GM12878 (cell line): Measurements from ENCODE around the gene ADAMTS13. TPM values are rescaled to one million over a fixed set of nuclear protein-coding genes. Genes with fewer than 3 reads are reported as not detected.

Source experiments
- ATAC-seq: fragments of 200-7000 bp; cut with Tn5 transposase; 3 replicates; pipeline ENCODE4 v1.9.1; 2020; ENCODE audit warnings: mild to moderate bottlenecking, moderate library complexity
- BruUV-seq: library from RNA; stranded (reverse); fragments of 400-500 nt; replicated peaks from 2 replicates; lab custom pipeline; 2021; lab: Mats Ljungman, UMichigan
- CTCF ChIA-PET: fragments of 300-600 bp; sonication (Branson Sonifier 250); formaldehyde crosslinking; extraction: SDS; loops from one replicate; lab custom pipeline; 2021; ENCODE audit warnings: inconsistent platforms; lab: Yijun Ruan, JAX
- POLR2A ChIA-PET: fragments of 350-600 bp; formaldehyde crosslinking; extraction: SDS; loops from one replicate; lab custom pipeline; 2021; ENCODE audit warnings: inconsistent platforms; lab: Charles Lee
- RAD21 ChIA-PET: fragments of 300-600 bp; sonication (Branson Sonifier 250); formaldehyde crosslinking; loops from one replicate; lab custom pipeline; 2023; ENCODE audit warnings: antibody characterized with exemption; ENCODE audit not compliant: unreplicated experiment; lab: Charles Lee
- SMC1A ChIA-PET: fragments of 300-600 bp; sonication (Branson Sonifier 250); formaldehyde crosslinking; loops from one replicate; lab custom pipeline; 2023; ENCODE audit not compliant: unreplicated experiment, uncharacterized antibody; lab: Charles Lee
- DNase-seq: peaks from one replicate; pipeline ENCODE4 v3.0.0-alpha.2; 2011; ENCODE audit warnings: low read depth, low spot score
- FAIRE-seq: peaks from 3 replicates; lab custom pipeline; 2011; peaks lifted over from hg19 to GRCh38; lab: Jason Lieb, UNC
- H2AFZ ChIP-seq: 2 replicates; pipeline ENCODE4 v1.6.0; 2011; ENCODE audit warnings: low read depth, low read length, control low read depth; ENCODE audit not compliant: control insufficient read depth
- H3K27ac ChIP-seq: 2 replicates; pipeline ENCODE4 v1.5.1; 2011; ENCODE audit warnings: control low read depth; ENCODE audit not compliant: control insufficient read depth, insufficient read depth
- H3K27me3 ChIP-seq, 2 experiments: replicated peaks in 1 of 2; 2 replicates each; pipeline versions ENCODE4 v1.6.0 to v1.6.1; 2011; ENCODE audit warnings: low read length in 1 of 2; ENCODE audit not compliant: control insufficient read depth in 2 of 2, insufficient read depth in 2 of 2
- H3K36me3 ChIP-seq, 2 experiments: 2 replicates each; pipeline ENCODE4 v1.5.1; 2011; ENCODE audit warnings: low read length in 1 of 2; ENCODE audit not compliant: control insufficient read depth in 2 of 2, insufficient read depth in 2 of 2
- H3K4me1 ChIP-seq: 2 replicates; pipeline ENCODE4 v1.6.1; 2011; ENCODE audit warnings: mild to moderate bottlenecking, low read length, moderate library complexity, mixed read lengths; ENCODE audit not compliant: control insufficient read depth, insufficient read depth
- H3K4me2 ChIP-seq: 2 replicates; pipeline ENCODE4 v1.6.0; 2011; ENCODE audit warnings: control low read depth; ENCODE audit not compliant: control insufficient read depth, insufficient read depth
- H3K4me3 ChIP-seq: fragments of 200-600 bp; sonication (generic); 2 replicates; pipeline ENCODE4 v1.5.1; 2016
- H3K79me2 ChIP-seq: 2 replicates; pipeline ENCODE4 v1.6.0; 2011; ENCODE audit warnings: low read length; ENCODE audit not compliant: control insufficient read depth, insufficient read depth
- H3K9ac ChIP-seq: 2 replicates; pipeline ENCODE4 v1.8.0; 2011; ENCODE audit warnings: low read length, control low read depth, mixed read lengths; ENCODE audit not compliant: control insufficient read depth, insufficient read depth
- H3K9me3 ChIP-seq: replicated peaks from 3 replicates; pipeline ENCODE4 v1.5.1; 2011; ENCODE audit warnings: mild to moderate bottlenecking, low read length; ENCODE audit not compliant: control insufficient read depth, insufficient read depth
- H4K20me1 ChIP-seq: 2 replicates; pipeline ENCODE4 v1.6.0; 2011; ENCODE audit not compliant: control insufficient read depth, insufficient read depth
- ASH2L ChIP-seq: fragments of 300-600, 200-600 bp; sonication (generic); IDR thresholded peaks from 2 replicates; pipeline ENCODE4 v1.6.1; 2017; ENCODE audit warnings: low read depth, mild to moderate bottlenecking, borderline replicate concordance
- BHLHE40 ChIP-seq, 2 experiments: fragments of 450-650 bp in 1 of 2; IDR thresholded peaks; 2 replicates each; pipeline ENCODE4 v1.6.1; 2011 to 2017; ENCODE audit warnings: low read depth in 2 of 2, borderline replicate concordance in 1 of 2, improper control_type of control experiment in 1 of 2, low read length in 1 of 2, mild to moderate bottlenecking in 1 of 2
- CREM ChIP-seq: IDR thresholded peaks from 2 replicates; pipeline ENCODE4 v1.6.1; 2014; ENCODE audit warnings: antibody characterized with exemption, low read depth
- CTCF ChIP-seq, 3 experiments: IDR thresholded peaks in 2 of 3; conservative IDR thresholded peaks in 1 of 3; 2 replicates each; pipeline ENCODE4 v1.5.1; 2011; ENCODE audit warnings: low read depth in 3 of 3, low read length in 3 of 3, mild to moderate bottlenecking in 3 of 3, control low read depth in 2 of 3, moderate library complexity in 2 of 3, inconsistent platforms in 1 of 3, mixed read lengths in 1 of 3; ENCODE audit not compliant: control insufficient read depth in 2 of 3, insufficient read depth in 1 of 3; ENCODE audit errors: extremely low read depth in 1 of 3
- EED ChIP-seq: sonication (generic); IDR thresholded peaks from 2 replicates; pipeline ENCODE4 v1.6.1; 2016; ENCODE audit warnings: antibody characterized with exemption, low read depth
- MXI1 ChIP-seq: fragments of 150-350 bp; IDR thresholded peaks from 2 replicates; pipeline ENCODE4 v1.6.1; 2011; ENCODE audit warnings: low read depth, mild to moderate bottlenecking, inconsistent platforms, low read length, improper control_type of control experiment
- RAD21 ChIP-seq: IDR thresholded peaks from 2 replicates; pipeline ENCODE4 v1.6.1; 2011; ENCODE audit warnings: mild to moderate bottlenecking, low read depth, low read length, moderate library complexity; ENCODE audit not compliant: insufficient read depth
- RB1 ChIP-seq: fragments of 450-650 bp; formaldehyde crosslinking; IDR thresholded peaks from 2 replicates; pipeline ENCODE4 v1.6.1; 2017; ENCODE audit warnings: mild to moderate bottlenecking, borderline replicate concordance
- SMAD5 ChIP-seq: IDR thresholded peaks from 2 replicates; pipeline ENCODE4 v1.6.1; 2016; ENCODE audit warnings: antibody characterized with exemption, low read depth
- SMARCA5 ChIP-seq: fragments of 450-650 bp; IDR thresholded peaks from 2 replicates; pipeline ENCODE4 v1.6.1; 2017; ENCODE audit warnings: mild to moderate bottlenecking
- SMC3 ChIP-seq: IDR thresholded peaks from 2 replicates; pipeline ENCODE4 v1.6.1; 2011; ENCODE audit warnings: low read length, improper control_type of control experiment, borderline replicate concordance
- STAT1 ChIP-seq: fragments of 450-650 bp; conservative IDR thresholded peaks from 2 replicates; pipeline ENCODE4 v1.6.1; 2014; ENCODE audit warnings: antibody characterized with exemption, mild to moderate bottlenecking
- ZBTB11 ChIP-seq: fragments of 450-650 bp; formaldehyde crosslinking; IDR thresholded peaks from 2 replicates; pipeline ENCODE4 v1.5.0; 2022; ENCODE audit warnings: mild to moderate bottlenecking, missing genetic modification characterization
- ZNF24 ChIP-seq: fragments of 450-650 bp; IDR thresholded peaks from 2 replicates; pipeline ENCODE4 v1.6.1; 2017; ENCODE audit warnings: antibody characterized with exemption, mild to moderate bottlenecking
- ZZZ3 ChIP-seq: IDR thresholded peaks from 2 replicates; pipeline ENCODE4 v1.6.1; 2011; ENCODE audit warnings: low read depth; ENCODE audit not compliant: control insufficient read depth, insufficient read length
- WGBS: methylation state at CpG from one replicate; pipeline ENCODE4 v1.1.6; 2016; ENCODE audit warnings: low lambda C conversion rate; ENCODE audit not compliant: insufficient replicate concordance, insufficient coverage; ENCODE audit errors: missing lambda C conversion rate; 5-methylcytosine and 5-hydroxymethylcytosine counted together
- in situ Hi-C: fragments of 300-500 bp; cut with MboI; formaldehyde crosslinking; loops from 9 replicates; pipeline ENCODE4 v1.14.3; 2018; ENCODE audit warnings: mixed read lengths
- intact Hi-C: fragments of 100-400 bp; cut with micrococcal nuclease; formaldehyde crosslinking; loops from one replicate; pipeline ENCODE4 v1.14.2; 2022; ENCODE audit not compliant: unreplicated experiment
- polyA plus RNA-seq, 11 experiments: library from polyadenylated mRNA; depleted of rRNA in 4 of 11; unstranded in 6 of 11; stranded (reverse) in 5 of 11; fragments of >200 nt; fragmentation: Nextera tagmentation in 4 of 11; fragmentation: Illumina TruSeq in 1 of 11; extraction: Ambion mirVana in 4 of 11; extraction: Trizol in 1 of 11; gene quantifications; 1 replicate in 1 of 11; 2 replicates in 10 of 11; pipeline versions ENCODE4 v1.2.1 to v1.2.3, GENCODE V29; 2011 to 2016; ENCODE audit warnings: inconsistent platforms in 2 of 11, missing spikeins in 2 of 11, low read depth in 1 of 11
- total RNA-seq, 4 experiments: library from RNA; depleted of rRNA in 3 of 4; stranded (reverse); fragments of >200 nt in 3 of 4; fragmentation: Illumina TruSeq in 1 of 4; extraction: Trizol in 1 of 4; gene quantifications; 2 replicates each; pipeline versions ENCODE4 v1.2.1 to v1.2.3, GENCODE V29; 2013 to 2021

The ADAMTS13 gene
- total and polyA plus RNA-seq, 10 of the 15 experiments (the other 5 are each of a cell fraction or from before 2014, with no cell fraction given), result 0.08 to 2.4 (median 0.28) TPM

- no peak overlapping the region for H3K4me2 ChIP-seq
- H3K9me3 ChIP-seq, result no peaks in the 10 kb centered on the region
- H3K27me3 ChIP-seq, result no peaks in the 10 kb centered on the region
- ChIA-PET POLR2A (no interaction called here), CTCF (interaction anchor here (0.7 to 2.3 kb wide), 19 partner anchors 12 to 251 kb away, joined by 3 to 15 read pairs (median 4); partner anchors contain the start of genes CACFD1 and STKLD1), RAD21 (interaction anchor here (0.6 to 2.5 kb wide), 9 partner anchors 12 to 248 kb away, joined by 3 to 7 read pairs (median 4); partner anchors contain the start of gene CACFD1), SMC1A (interaction anchor here (0.8 to 1.3 kb wide), 4 partner anchors 15 to 252 kb away, joined by 3 to 5 read pairs (median 3); partner anchors contain the start of genes ADAMTS13 and SURF6)
- ATAC-seq (peak; percentile 94), FAIRE-seq (no peak), DNase-seq (no peak)
- intact Hi-C loops, result loop anchor here (1.0 kb wide), 1 partner anchor 31 kb away; no protein-coding TSS in a partner anchor
- no peak overlapping the region for H3K9ac ChIP-seq
- no TSS peak for BruUV-seq
- WGBS, result 6% methylated on average over 19 of the region's 20 CpGs
- no peak overlapping the region for H2AFZ ChIP-seq
- H3K79me2 ChIP-seq, result no peaks in the 10 kb centered on the region
- no peaks in the 10 kb centered on the region for H3K36me3 ChIP-seq
- peaks cover 4% of the 10 kb centered on the region; the same call in 1 of the 2 replicates for H3K4me1 ChIP-seq
- in situ Hi-C loops, result no loop called here
- TF ChIP-seq ZNF24, result no peak
- no peak for TF ChIP-seq STAT1
- no peak for TF ChIP-seq RB1
- peak; percentile 57 to 82 (median 71) for TF ChIP-seq CTCF (IDR thresholded peaks at IDR 0.05 in 2 of 3, conservative IDR thresholded peaks at IDR 0.05 in 1 of 3; ENCODE audit: control insufficient read depth in 2 of 3, extremely low read depth in 1 of 3, insufficient read depth in 1 of 3, low read depth in 3 of 3, low read length in 3 of 3)
- TF ChIP-seq MXI1, result no peak
- no peak for TF ChIP-seq SMAD5
- TF ChIP-seq ZZZ3, result no peak
- peak; percentile 72 for TF ChIP-seq RAD21
- peak; percentile 51; the same call in 1 of the 2 replicates for TF ChIP-seq SMARCA5
- TF ChIP-seq CREM, result no peak
- no peak for TF ChIP-seq EED
- TF ChIP-seq ZBTB11, result no peak
- peak in 1 of 2 experiments; percentile 73; a peak in 1 of 4 replicates for TF ChIP-seq BHLHE40 (IDR thresholded peaks at IDR 0.05; ENCODE audit: borderline replicate concordance in 1 of 2, low read depth in 2 of 2, low read length in 1 of 2)
- peak; percentile 52; the same call in 1 of the 2 replicates for TF ChIP-seq SMC3
- no peak for TF ChIP-seq ASH2L
- no peak overlapping the region for H3K4me3 ChIP-seq
- H3K27ac ChIP-seq, result no peak overlapping the region
- H4K20me1 ChIP-seq, result no peaks in the 10 kb centered on the region
Observed at GRCh38 chr9:133437753-133438531, 15.8 kb downstream of the ADAMTS13 start.
